ENCODE results near the gene MAPK1IP1L.

MAPK1IP1L gene

DNA sequence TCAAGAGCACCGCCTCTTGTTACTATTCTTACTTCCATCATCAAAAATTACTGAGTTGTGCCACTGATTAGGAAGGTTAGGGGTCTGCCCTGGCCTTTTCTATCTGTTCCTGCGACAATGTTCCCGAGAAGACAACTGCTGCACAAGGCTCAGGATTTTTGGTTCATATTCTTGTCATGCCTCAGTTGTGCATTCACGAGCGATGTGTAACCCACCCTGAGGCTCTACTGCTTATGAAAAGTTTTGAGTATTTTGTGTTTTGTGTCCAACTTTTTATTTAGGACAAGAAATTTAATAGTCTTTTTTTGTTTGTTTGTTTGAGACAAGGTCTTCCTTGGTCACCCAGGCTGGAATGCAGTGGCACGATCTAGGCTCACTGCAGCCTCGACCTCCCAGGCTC, 54.5 kb downstream of the MAPK1IP1L start:
- no CpG with 5 or more reads among the region's 7 CpGs for WGBS (ENCODE audit: extremely low coverage, insufficient coverage, insufficient read length)
- peaks cover 28% of the 10 kb centered on the region for H3K79me1 ChIP-seq (ENCODE audit: low read length)

DNA sequence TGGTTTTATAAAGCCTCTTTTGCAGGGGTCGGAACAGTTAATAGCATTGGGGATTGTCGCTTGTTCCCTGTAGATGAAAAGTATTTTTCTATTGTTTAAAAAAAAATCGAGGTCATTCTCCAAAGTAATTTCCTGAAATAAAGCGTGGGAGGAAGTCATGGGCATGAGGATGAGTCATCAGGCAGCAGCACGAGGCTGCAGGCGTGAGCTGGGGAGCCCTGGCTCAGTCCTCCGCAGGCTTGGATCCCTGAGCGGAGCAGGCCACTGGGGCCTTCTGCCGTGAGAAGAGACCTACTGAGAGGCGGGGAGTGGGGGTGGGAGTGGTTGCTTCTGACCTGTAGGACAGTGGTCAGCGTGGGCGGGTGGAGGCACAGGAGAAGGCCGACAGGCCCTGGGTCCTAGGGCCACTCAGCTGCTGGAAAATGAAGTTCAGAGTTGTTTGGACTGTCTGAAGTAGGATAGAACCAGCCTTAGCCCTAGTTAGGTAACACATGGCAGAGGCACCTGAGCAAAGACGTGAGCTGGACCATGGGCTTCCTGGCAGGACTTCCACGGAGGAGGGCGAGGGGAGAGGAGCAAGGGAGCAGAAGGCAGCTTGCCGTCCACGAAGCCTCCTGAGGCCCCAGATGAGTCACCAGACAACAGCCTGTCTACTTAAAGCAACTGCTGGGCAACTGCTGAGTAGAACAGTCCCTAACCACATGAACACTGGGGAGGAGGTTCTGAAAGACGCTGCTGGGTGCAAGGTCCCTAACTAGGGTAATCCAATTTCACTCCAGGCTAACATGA, 56.5 kb downstream of the MAPK1IP1L start:
- Histone ChIP-seq H3K79me1 (ENCODE audit: low read length) (peaks cover 24% of the 10 kb centered on the region), H3K27ac (ENCODE audit: low read depth, low read length) (peak overlapping the region; percentile 77), H2BK5ac (ENCODE audit: low read depth, low read length, poor library complexity) (peak overlapping the region; percentile 47), H3K4ac (ENCODE audit: low read depth, low read length) (no peak overlapping the region), H3K18ac (ENCODE audit: low read length) (peak overlapping the region; percentile 79), H3K4me3 (ENCODE audit: low read depth, low read length) (no peak overlapping the region), H2AFZ (ENCODE audit: insufficient read depth, low read length, poor library complexity) (peak overlapping the region; percentile 19), H4K8ac (ENCODE audit: low read depth, low read length) (peak overlapping the region; percentile 71), H3K14ac (ENCODE audit: low read length) (peak overlapping the region; percentile 59), H2AK5ac (ENCODE audit: low read length) (peak overlapping the region; percentile 31), H2BK120ac (ENCODE audit: insufficient read depth, low read length, poor library complexity) (peak overlapping the region; percentile 25), H3K79me2 (ENCODE audit: control insufficient read depth, insufficient read depth, low read length, poor library complexity) (peaks cover 3% of the 10 kb centered on the region), H4K12ac (ENCODE audit: low read depth, low read length) (peak overlapping the region; percentile 55), H3K4me2 (ENCODE audit: low read length) (no peak overlapping the region), H3K36me3 (ENCODE audit: control insufficient read depth in 1 of 2, insufficient read depth in 2 of 2, low read length in 2 of 2) (peaks cover 2% of the 10 kb centered on the region in 2 experiments), H3K9me3 (ENCODE audit: insufficient read depth, low read depth, low read length) (peaks cover 3% of the 10 kb centered on the region), H4K91ac (ENCODE audit: low read depth, low read length) (peak overlapping the region; percentile 64), H2BK12ac (ENCODE audit: low read length) (peak overlapping the region; percentile 96), H3K23ac (ENCODE audit: low read length) (no peak overlapping the region), H3K4me1 (ENCODE audit: control insufficient read depth in 1 of 2, insufficient read depth in 2 of 2, low read length in 2 of 2) (peaks cover 17 to 24% of the 10 kb centered on the region in 2 experiments), H3K27me3 (ENCODE audit: insufficient read depth, low read length) (no peaks in the 10 kb centered on the region), H3K9ac (ENCODE audit: low read length) (no peak overlapping the region)
- DNase-seq: peak; percentile 71 to 74
- WGBS (ENCODE audit: extremely low coverage, insufficient coverage, insufficient read length): no CpG with 5 or more reads among the region's 19 CpGs

More for the DNA sequence above, 54.5 kb downstream of the MAPK1IP1L start:
- Histone ChIP-seq H3K23ac (ENCODE audit: low read length) (no peak overlapping the region), H4K12ac (ENCODE audit: low read depth, low read length) (no peak overlapping the region), H3K36me3 (ENCODE audit: control insufficient read depth in 1 of 2, insufficient read depth in 2 of 2, low read length in 2 of 2) (peaks cover 2% of the 10 kb centered on the region in 2 experiments), H2BK5ac (ENCODE audit: low read depth, low read length, poor library complexity) (no peak overlapping the region), H3K4ac (ENCODE audit: low read depth, low read length) (no peak overlapping the region), H3K27ac (ENCODE audit: low read depth, low read length) (no peak overlapping the region), H2AK5ac (ENCODE audit: low read length) (no peak overlapping the region), H4K91ac (ENCODE audit: low read depth, low read length) (peak overlapping the region; percentile 2), H3K4me3 (ENCODE audit: low read depth, low read length) (no peak overlapping the region), H4K8ac (ENCODE audit: low read depth, low read length) (no peak overlapping the region), H2BK120ac (ENCODE audit: insufficient read depth, low read length, poor library complexity) (no peak overlapping the region), H3K18ac (ENCODE audit: low read length) (no peak overlapping the region), H3K14ac (ENCODE audit: low read length) (no peak overlapping the region), H2BK12ac (ENCODE audit: low read length) (peak overlapping the region; percentile 12), H3K79me2 (ENCODE audit: control insufficient read depth, insufficient read depth, low read length, poor library complexity) (peaks cover 3% of the 10 kb centered on the region), H3K4me2 (ENCODE audit: low read length) (no peak overlapping the region), H3K4me1 (ENCODE audit: control insufficient read depth in 1 of 2, insufficient read depth in 2 of 2, low read length in 2 of 2) (peaks cover 20 to 31% of the 10 kb centered on the region in 2 experiments), H3K9me3 (ENCODE audit: insufficient read depth, low read depth, low read length) (peaks cover 3% of the 10 kb centered on the region), H3K9ac (ENCODE audit: low read length) (no peak overlapping the region), H2AFZ (ENCODE audit: insufficient read depth, low read length, poor library complexity) (no peak overlapping the region), H3K27me3 (ENCODE audit: insufficient read depth, low read length) (no peaks in the 10 kb centered on the region)
- DNase-seq: peak; percentile 57 to 69

DNA sequence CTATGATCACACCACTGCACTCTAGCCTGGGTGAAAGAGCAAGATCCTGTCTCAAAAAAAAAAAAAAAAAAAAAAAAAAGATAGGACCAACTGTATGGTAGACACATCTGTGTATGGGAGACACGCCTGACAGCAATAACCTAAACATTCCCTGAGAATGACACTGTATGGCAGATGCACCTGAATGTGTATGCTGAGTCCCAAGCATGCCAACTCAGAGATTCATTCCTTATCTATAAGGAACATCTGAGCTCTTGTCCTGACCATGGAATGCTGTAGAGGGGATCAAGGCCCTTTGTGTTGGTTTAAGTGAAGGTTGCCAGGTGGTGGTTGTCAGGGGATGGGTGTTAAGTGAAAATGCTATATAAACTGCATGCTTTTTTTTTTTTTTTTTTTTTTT, 58.4 kb downstream of the MAPK1IP1L start:
- H3K9ac ChIP-seq (ENCODE audit: low read length): no peak overlapping the region
- no peak overlapping the region for H3K27ac ChIP-seq (ENCODE audit: low read depth, low read length)
- H2BK5ac ChIP-seq (ENCODE audit: low read depth, low read length, poor library complexity): no peak overlapping the region
- no CpG with 5 or more reads among the region's 1 CpG for WGBS (ENCODE audit: extremely low coverage, insufficient coverage, insufficient read length)
- no peak overlapping the region for H3K18ac ChIP-seq (ENCODE audit: low read length)
- no peak overlapping the region for H3K14ac ChIP-seq (ENCODE audit: low read length)
- H2AK5ac ChIP-seq (ENCODE audit: low read length): no peak overlapping the region
- H4K8ac ChIP-seq (ENCODE audit: low read depth, low read length): no peak overlapping the region
- no peaks in the 10 kb centered on the region for H3K36me3 ChIP-seq (ENCODE audit: control insufficient read depth in 1 of 2, insufficient read depth in 2 of 2, low read length in 2 of 2)
- no peaks in the 10 kb centered on the region for H3K9me3 ChIP-seq (ENCODE audit: insufficient read depth, low read depth, low read length)
- no peak overlapping the region for H4K12ac ChIP-seq (ENCODE audit: low read depth, low read length)
- H3K4me2 ChIP-seq (ENCODE audit: low read length): no peak overlapping the region
- H3K4me1 ChIP-seq (ENCODE audit: control insufficient read depth in 1 of 2, insufficient read depth in 2 of 2, low read length in 2 of 2): peaks cover 6 to 12% of the 10 kb centered on the region in 2 experiments
- H3K27me3 ChIP-seq (ENCODE audit: insufficient read depth, low read length): no peaks in the 10 kb centered on the region
- H2BK12ac ChIP-seq (ENCODE audit: low read length): no peak overlapping the region
- no peaks in the 10 kb centered on the region for H3K79me2 ChIP-seq (ENCODE audit: control insufficient read depth, insufficient read depth, low read length, poor library complexity)
- peaks cover 9% of the 10 kb centered on the region for H3K79me1 ChIP-seq (ENCODE audit: low read length)
- no peak overlapping the region for H4K91ac ChIP-seq (ENCODE audit: low read depth, low read length)
- H2AFZ ChIP-seq (ENCODE audit: insufficient read depth, low read length, poor library complexity): no peak overlapping the region
- H3K4me3 ChIP-seq (ENCODE audit: low read depth, low read length): no peak overlapping the region
- no peak overlapping the region for H3K23ac ChIP-seq (ENCODE audit: low read length)
- H3K4ac ChIP-seq (ENCODE audit: low read depth, low read length): no peak overlapping the region
- no peak overlapping the region for H2BK120ac ChIP-seq (ENCODE audit: insufficient read depth, low read length, poor library complexity)
- peak; percentile 86 to 93 for DNase-seq

DNA sequence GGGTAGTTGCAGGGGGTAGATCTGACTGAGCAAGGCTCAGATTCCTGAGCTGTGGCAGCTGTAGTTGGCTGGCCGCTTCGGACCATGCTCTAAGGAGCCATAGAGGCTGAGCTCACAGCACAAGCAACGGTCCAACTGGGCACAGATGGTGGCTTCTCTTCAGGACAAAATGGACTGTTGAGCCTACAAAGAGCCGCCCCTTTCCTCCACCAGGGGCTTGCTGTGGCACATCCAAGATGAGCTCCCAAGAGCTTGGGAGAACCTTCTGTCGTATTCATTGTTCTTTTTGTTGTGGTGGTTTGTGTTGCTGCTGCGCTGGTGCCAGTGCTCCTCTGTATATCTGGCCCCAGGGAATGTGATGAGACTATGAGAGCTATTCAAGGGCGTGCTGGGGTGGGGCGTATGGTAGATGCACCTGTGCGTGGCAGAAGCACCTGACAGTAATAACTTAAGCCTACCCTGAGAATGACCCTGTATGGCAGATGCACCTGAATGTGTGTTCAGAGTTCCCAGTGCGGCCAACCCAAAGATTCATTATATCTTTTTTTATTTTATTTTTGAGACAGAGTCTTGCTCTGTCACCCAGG, 59.8 kb downstream of the MAPK1IP1L start:
- Histone ChIP-seq H3K9me3 (ENCODE audit: insufficient read depth, low read depth, low read length) (no peaks in the 10 kb centered on the region), H3K27me3 (ENCODE audit: insufficient read depth, low read length) (no peaks in the 10 kb centered on the region), H3K4me1 (ENCODE audit: control insufficient read depth in 1 of 2, insufficient read depth in 2 of 2, low read length in 2 of 2) (peaks cover 9 to 12% of the 10 kb centered on the region in 2 experiments), H4K91ac (ENCODE audit: low read depth, low read length) (no peak overlapping the region), H3K4me2 (ENCODE audit: low read length) (no peak overlapping the region), H3K14ac (ENCODE audit: low read length) (no peak overlapping the region), H3K4ac (ENCODE audit: low read depth, low read length) (no peak overlapping the region), H4K12ac (ENCODE audit: low read depth, low read length) (no peak overlapping the region), H2BK5ac (ENCODE audit: low read depth, low read length, poor library complexity) (no peak overlapping the region), H3K27ac (ENCODE audit: low read depth, low read length) (no peak overlapping the region), H3K36me3 (ENCODE audit: control insufficient read depth in 1 of 2, insufficient read depth in 2 of 2, low read length in 2 of 2) (no peaks in the 10 kb centered on the region), H3K9ac (ENCODE audit: low read length) (no peak overlapping the region), H3K23ac (ENCODE audit: low read length) (no peak overlapping the region), H2BK12ac (ENCODE audit: low read length) (peak overlapping the region; percentile 45), H4K8ac (ENCODE audit: low read depth, low read length) (no peak overlapping the region), H2BK120ac (ENCODE audit: insufficient read depth, low read length, poor library complexity) (no peak overlapping the region), H3K4me3 (ENCODE audit: low read depth, low read length) (no peak overlapping the region), H3K79me2 (ENCODE audit: control insufficient read depth, insufficient read depth, low read length, poor library complexity) (no peaks in the 10 kb centered on the region), H2AK5ac (ENCODE audit: low read length) (peak overlapping the region; percentile 7), H3K18ac (ENCODE audit: low read length) (no peak overlapping the region), H2AFZ (ENCODE audit: insufficient read depth, low read length, poor library complexity) (no peak overlapping the region), H3K79me1 (ENCODE audit: low read length) (peaks cover 9% of the 10 kb centered on the region)
- no peak for DNase-seq
- no CpG with 5 or more reads among the region's 10 CpGs for WGBS (ENCODE audit: extremely low coverage, insufficient coverage, insufficient read length)

Data from trophoblast cell (in vitro differentiated cells and primary cell).